GM18508 (cell line): ENCODE measurements around the gene CAMK2G.

Experiments
- ATAC-seq: cut with Tn5 transposase; IDR thresholded peaks from one replicate; pipeline ENCODE4 v1.9.1; 2021; ENCODE audit warnings: moderate number of reproducible peaks; ENCODE audit not compliant: insufficient read depth, unreplicated experiment

Gene CAMK2G

DNA sequence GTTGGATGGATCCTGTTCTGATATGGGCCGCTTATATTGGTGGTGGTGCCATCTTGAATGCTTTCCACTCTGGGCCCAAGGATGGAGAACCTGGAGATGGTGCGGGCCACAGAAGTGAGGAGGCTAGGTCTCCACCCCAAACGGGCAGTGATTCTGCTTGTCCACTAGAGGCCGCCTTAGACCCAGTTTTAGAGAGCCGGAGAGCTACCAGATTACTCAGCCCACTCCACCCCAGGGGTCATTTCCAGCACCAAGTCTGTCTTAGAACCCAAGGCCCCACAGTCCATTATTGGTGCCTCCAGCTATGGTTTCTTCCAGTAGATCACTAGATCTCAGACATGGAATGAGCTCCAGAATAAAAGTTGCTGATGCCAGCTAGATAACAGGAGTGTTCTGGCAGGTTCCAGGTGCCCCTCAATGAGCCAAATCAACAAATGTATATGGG is 11.8 kb upstream of the CAMK2G start:
- no peak for ATAC-seq

GRCh38 chr10:73884017-73884416 is 9.7 kb upstream of the CAMK2G start:
- no peak for ATAC-seq

DNA sequence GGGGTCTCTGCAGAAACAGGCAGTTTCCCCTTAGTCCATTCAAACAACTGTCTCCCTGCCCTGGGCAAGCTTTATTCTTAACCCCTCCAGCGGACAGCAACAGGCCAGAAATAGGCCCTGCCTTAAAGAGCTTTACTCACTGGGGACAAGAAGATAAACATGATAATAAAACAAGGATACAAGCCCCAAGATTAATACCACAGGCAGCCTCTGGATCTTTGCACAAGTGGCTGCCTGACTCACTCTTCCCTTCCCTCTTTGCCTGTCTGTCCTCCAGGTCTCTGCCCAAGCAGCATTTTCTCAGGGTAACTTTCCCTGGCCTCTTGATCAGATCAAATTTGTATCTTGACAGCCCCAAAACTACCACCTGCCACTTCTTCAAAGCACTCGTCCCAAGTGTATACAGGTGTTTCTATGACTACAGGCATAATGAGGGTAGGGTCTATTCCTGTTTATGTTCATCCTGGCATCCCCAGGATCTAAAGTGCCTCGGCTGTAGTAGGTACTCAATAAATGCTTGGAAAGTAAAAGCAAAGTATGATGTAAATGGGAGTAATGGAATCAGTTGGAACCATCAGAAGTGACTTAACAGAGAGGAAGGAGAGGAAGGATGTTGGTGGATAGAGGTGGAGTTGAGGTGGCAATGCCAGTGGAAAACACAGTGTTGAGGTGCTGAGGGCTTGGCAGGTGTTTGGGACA is 7.0 kb upstream of the CAMK2G start:
- no peak for ATAC-seq

- ATAC-seq, result no peak
Observed at GRCh38 chr10:73879296-73880173, 5.2 kb upstream of the CAMK2G start.

DNA sequence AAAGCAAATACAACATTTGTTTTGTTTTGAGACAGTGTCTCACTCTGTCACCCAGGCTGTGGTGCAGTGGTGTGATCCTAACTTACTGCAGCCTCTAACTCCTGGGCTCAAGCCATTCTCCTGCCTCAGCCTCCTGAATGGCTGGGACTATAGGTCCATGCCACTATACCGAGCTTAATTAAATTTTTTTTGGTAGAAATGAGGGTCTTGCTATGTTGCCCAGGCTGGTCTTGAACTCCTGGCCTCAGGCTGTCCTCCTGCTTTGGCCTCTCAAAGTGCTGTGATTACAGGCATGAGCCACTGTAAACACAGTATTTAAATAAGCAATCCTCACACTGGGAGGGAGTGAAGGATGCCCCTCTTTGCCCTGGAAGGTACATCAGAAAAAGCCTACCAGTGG is 4.0 kb upstream of the CAMK2G start:
- no peak for ATAC-seq

- no peak for ATAC-seq
Observed at GRCh38 chr10:73877533-73878160, 3.3 kb upstream of the CAMK2G start.

- ATAC-seq, result no peak
Observed at GRCh38 chr10:73876971-73877370, 2.6 kb upstream of the CAMK2G start.

DNA sequence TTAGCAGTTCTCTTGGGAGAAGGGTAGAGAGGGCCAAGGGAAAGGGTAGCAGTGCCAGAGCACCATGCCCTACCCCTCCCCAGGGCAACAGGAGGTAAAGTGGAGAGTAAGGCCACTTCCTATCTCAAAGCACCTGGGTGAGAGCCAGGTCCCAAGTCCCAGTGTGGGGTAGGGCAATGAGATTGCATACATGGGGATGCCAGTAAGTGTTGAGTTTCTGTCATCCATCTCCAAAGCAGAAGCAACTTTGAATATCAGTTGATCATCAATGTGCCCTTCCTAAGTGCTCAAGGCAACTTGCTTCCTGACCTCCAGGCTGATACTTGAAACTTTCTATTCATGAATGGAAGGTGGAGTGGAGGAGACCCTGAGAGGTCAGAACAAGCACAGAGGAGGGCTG is 2.2 kb upstream of the CAMK2G start:
- no peak for ATAC-seq

GRCh38 chr10:73876157-73876556 is 1.8 kb upstream of the CAMK2G start:
- ATAC-seq, result no peak

DNA sequence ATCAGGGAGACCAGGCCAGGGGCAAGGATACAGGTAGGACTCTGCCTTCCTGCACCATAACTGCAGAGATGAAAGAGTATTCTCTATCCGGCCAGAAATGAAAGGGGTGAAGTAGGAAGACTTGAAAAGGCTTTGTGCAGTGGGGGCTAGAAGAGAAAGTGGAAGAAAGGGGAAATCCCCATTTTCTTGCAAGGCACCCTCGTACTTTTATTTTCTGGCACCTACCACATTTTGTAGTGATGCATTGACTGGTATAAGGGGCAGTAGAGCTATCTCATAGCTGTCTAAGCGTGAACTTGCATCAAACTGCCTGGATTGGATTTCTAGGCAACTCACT is 752 bp upstream of the CAMK2G start:
- no peak for ATAC-seq

GRCh38 chr10:73873838-73874215 is 528 bp downstream of the CAMK2G start:
- ATAC-seq, result no peak

- no peak for ATAC-seq
Observed at GRCh38 chr10:73873142-73873837, 1.1 kb downstream of the CAMK2G start.

- ATAC-seq, result no peak
Observed at GRCh38 chr10:73872190-73872710, 2.1 kb downstream of the CAMK2G start.

- no peak for ATAC-seq
Observed at GRCh38 chr10:73871295-73872189, 2.8 kb downstream of the CAMK2G start.

DNA sequence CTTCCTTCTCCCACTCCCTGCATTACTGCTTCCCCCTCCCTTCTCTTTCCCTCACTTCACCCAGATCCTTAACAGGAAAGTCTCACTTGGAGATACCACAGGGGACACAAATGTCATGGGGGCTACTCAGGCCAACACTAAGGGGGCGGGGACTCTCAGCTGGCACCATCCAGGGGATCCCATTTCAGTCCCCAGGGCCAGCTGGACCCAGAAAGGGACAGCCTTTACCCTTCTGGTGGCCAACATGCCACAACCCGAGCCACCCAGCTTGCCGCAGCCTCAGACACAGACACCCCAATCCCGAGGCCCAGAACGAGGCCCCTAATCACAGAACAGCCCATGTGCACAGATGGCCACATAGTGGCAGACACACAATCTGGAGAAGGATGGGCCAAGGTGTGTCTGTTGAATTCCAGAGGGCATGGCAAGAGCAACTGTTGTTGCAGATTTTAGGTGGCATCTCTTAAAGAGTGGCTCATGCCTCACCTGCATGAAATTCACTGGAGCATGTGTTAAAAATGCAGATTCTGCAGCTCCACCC is 5.6 kb downstream of the CAMK2G start:
- ATAC-seq, result no peak

GRCh38 chr10:73867871-73868631 is 6.3 kb downstream of the CAMK2G start:
- ATAC-seq, result no peak

GRCh38 chr10:73867126-73867807 is 7.1 kb downstream of the CAMK2G start:
- no peak for ATAC-seq

GRCh38 chr10:73866621-73867020 is 7.7 kb downstream of the CAMK2G start:
- no peak for ATAC-seq
